Astrocyte (in vitro differentiated cells and primary cell): ENCODE data around the gene SHC1. TPM values are rescaled to one million over a fixed set of nuclear protein-coding genes. Genes with fewer than 3 reads are reported as not detected.

Source experiments
- DNase-seq: peaks from one replicate; pipeline ENCODE4 v3.0.0-alpha.2; 2010; ENCODE audit warnings: low read depth
- FAIRE-seq: peaks from 2 replicates; lab custom pipeline; 2011; peaks lifted over from hg19 to GRCh38; lab: Jason Lieb, UNC
- H2AFZ ChIP-seq: 2 replicates; pipeline ENCODE4 v1.6.0; 2012; ENCODE audit warnings: low read depth, low read length, inconsistent platforms
- H3K27ac ChIP-seq: 2 replicates; pipeline ENCODE4 v1.5.1; 2011; ENCODE audit warnings: low read depth, low read length, inconsistent platforms
- H3K27me3 ChIP-seq: 2 replicates; pipeline ENCODE4 v1.6.0; 2011; ENCODE audit warnings: low read length, inconsistent platforms; ENCODE audit not compliant: insufficient read depth
- H3K36me3 ChIP-seq: 2 replicates; pipeline ENCODE4 v1.5.1; 2011; ENCODE audit warnings: low read length, inconsistent platforms; ENCODE audit not compliant: insufficient read depth
- H3K4me1 ChIP-seq: 2 replicates; pipeline ENCODE4 v1.5.1; 2011; ENCODE audit warnings: low read length, inconsistent platforms; ENCODE audit not compliant: insufficient read depth
- H3K4me2 ChIP-seq: 2 replicates; pipeline ENCODE4 v1.6.0; 2012; ENCODE audit warnings: low read length, inconsistent platforms
- H3K4me3 ChIP-seq: 2 replicates; pipeline ENCODE4 v1.5.1; 2011; ENCODE audit warnings: low read depth, mild to moderate bottlenecking, low read length, inconsistent platforms; ENCODE audit not compliant: insufficient read depth
- H3K79me2 ChIP-seq: 2 replicates; pipeline ENCODE4 v1.6.0; 2012; ENCODE audit warnings: mild to moderate bottlenecking, low read length, inconsistent platforms; ENCODE audit not compliant: insufficient read depth
- H3K9ac ChIP-seq: 2 replicates; pipeline ENCODE4 v1.6.0; 2012; ENCODE audit warnings: mild to moderate bottlenecking, low read length, inconsistent platforms
- H3K9me3 ChIP-seq: 2 replicates; pipeline ENCODE4 v1.5.1; 2012; ENCODE audit warnings: low read depth, mild to moderate bottlenecking, low read length, inconsistent platforms; ENCODE audit not compliant: insufficient read depth
- H4K20me1 ChIP-seq: 2 replicates; pipeline ENCODE4 v1.6.0; 2012; ENCODE audit warnings: low read length, inconsistent platforms; ENCODE audit not compliant: insufficient read depth
- H3K27ac Mint-ChIP-seq: one replicate; pipeline ENCODE4 v1.8.0; 2021; ENCODE audit warnings: mild to moderate bottlenecking, mixed read lengths; ENCODE audit not compliant: unreplicated experiment
- H3K27me3 Mint-ChIP-seq: one replicate; pipeline ENCODE4 v1.8.0; 2021; ENCODE audit warnings: low read depth, mixed read lengths; ENCODE audit not compliant: unreplicated experiment
- H3K36me3 Mint-ChIP-seq: one replicate; pipeline ENCODE4 v1.8.0; 2021; ENCODE audit warnings: low read depth, mixed read lengths; ENCODE audit not compliant: unreplicated experiment
- H3K4me1 Mint-ChIP-seq: one replicate; pipeline ENCODE4 v1.8.0; 2021; ENCODE audit warnings: low read depth, mixed read lengths; ENCODE audit not compliant: unreplicated experiment
- H3K4me3 Mint-ChIP-seq: one replicate; pipeline ENCODE4 v1.8.0; 2021; ENCODE audit warnings: mild to moderate bottlenecking, moderate library complexity, mixed read lengths; ENCODE audit not compliant: unreplicated experiment
- H3K9me3 Mint-ChIP-seq: one replicate; pipeline ENCODE4 v1.8.0; 2021; ENCODE audit warnings: mild to moderate bottlenecking, mixed read lengths; ENCODE audit not compliant: unreplicated experiment
- EZH2 ChIP-seq: IDR thresholded peaks from 2 replicates; pipeline ENCODE4 v1.6.1; 2012; ENCODE audit warnings: mild to moderate bottlenecking, low read length, inconsistent platforms; ENCODE audit not compliant: insufficient read depth
- total RNA-seq: library from RNA; stranded (reverse); gene quantifications from 2 replicates; pipeline ENCODE4 v1.2.1, GENCODE V29; 2021
- TF ChIP-seq, protein P1 (sequence below): IDR thresholded peaks from 2 replicates; pipeline ENCODE4 v1.5.1; 2011; ENCODE audit warnings: low read depth, mild to moderate bottlenecking, inconsistent platforms, low read length, moderate library complexity; ENCODE audit not compliant: insufficient read depth

Gene SHC1
- total RNA-seq, 1 donor from 2014 or later, result 397 TPM

DNA sequence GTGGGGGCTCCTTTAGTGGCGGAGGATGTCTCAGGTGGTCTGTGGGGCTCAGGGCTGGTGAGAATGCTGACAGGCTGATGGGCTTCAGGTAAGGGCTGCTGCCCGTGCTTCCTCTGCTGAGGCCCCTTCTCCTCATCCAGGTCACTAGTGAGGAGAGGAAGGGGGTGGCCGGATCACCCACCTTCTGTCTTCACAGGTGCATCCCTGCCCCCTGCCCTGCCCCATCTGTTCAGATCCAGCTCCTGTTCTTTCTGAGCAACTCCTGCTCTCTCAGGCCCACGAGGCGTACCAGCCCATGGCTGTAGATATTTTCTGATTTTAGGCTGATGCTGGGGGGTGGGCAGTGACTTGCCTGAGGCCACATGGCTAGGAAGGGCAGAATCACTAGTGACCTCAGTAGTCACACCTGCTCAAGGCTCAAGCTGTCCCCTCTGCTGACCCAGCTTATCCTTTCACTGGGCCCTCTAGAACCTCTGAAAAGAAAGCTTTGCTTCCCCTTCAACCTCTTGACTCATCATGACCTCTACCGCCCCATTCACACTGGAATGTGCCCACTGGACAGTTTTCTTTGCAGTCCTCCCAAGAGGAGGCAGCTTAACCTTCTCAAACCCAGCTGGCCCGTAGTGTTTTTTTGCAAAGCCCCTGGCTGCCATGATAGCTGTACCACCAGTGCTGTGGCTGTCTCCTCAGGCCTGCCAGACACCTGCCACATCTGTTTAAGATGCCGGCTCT, 48.2 kb upstream of the SHC1 start:
- DNase-seq (no peak), FAIRE-seq (no peak)
- no peak overlapping the region for H3K27ac ChIP-seq
- H4K20me1 ChIP-seq, result peaks cover 19% of the 10 kb centered on the region
- H3K79me2 ChIP-seq, result no peaks in the 10 kb centered on the region
- TF ChIP-seq, protein P1, sequence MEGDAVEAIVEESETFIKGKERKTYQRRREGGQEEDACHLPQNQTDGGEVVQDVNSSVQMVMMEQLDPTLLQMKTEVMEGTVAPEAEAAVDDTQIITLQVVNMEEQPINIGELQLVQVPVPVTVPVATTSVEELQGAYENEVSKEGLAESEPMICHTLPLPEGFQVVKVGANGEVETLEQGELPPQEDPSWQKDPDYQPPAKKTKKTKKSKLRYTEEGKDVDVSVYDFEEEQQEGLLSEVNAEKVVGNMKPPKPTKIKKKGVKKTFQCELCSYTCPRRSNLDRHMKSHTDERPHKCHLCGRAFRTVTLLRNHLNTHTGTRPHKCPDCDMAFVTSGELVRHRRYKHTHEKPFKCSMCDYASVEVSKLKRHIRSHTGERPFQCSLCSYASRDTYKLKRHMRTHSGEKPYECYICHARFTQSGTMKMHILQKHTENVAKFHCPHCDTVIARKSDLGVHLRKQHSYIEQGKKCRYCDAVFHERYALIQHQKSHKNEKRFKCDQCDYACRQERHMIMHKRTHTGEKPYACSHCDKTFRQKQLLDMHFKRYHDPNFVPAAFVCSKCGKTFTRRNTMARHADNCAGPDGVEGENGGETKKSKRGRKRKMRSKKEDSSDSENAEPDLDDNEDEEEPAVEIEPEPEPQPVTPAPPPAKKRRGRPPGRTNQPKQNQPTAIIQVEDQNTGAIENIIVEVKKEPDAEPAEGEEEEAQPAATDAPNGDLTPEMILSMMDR, result no peak
- H3K4me1 ChIP-seq, result peaks cover 9% of the 10 kb centered on the region
- peaks cover 29% of the 10 kb centered on the region for H3K4me1 Mint-ChIP-seq
- H3K27me3 Mint-ChIP-seq, result no peaks in the 10 kb centered on the region
- H3K9ac ChIP-seq, result no peak overlapping the region
- no peaks in the 10 kb centered on the region for H3K9me3 Mint-ChIP-seq
- no peaks in the 10 kb centered on the region for H3K36me3 Mint-ChIP-seq
- no peak overlapping the region for H3K4me3 ChIP-seq
- H3K9me3 ChIP-seq, result no peaks in the 10 kb centered on the region
- H3K4me3 Mint-ChIP-seq, result no peak overlapping the region
- peak overlapping the region; percentile 10 for H3K27ac Mint-ChIP-seq
- H3K36me3 ChIP-seq, result no peaks in the 10 kb centered on the region
- H2AFZ ChIP-seq, result no peak overlapping the region
- no peak overlapping the region for H3K4me2 ChIP-seq
- no peaks in the 10 kb centered on the region for H3K27me3 ChIP-seq

- H3K9ac ChIP-seq, result peak overlapping the region; percentile 46
- H3K36me3 ChIP-seq, result no peaks in the 10 kb centered on the region
- FAIRE-seq (no peak), DNase-seq (no peak)
- peaks cover 31% of the 10 kb centered on the region for H3K4me1 Mint-ChIP-seq
- H3K27me3 Mint-ChIP-seq, result no peaks in the 10 kb centered on the region
- no peaks in the 10 kb centered on the region for H3K79me2 ChIP-seq
- H3K4me3 ChIP-seq, result no peak overlapping the region
- H3K27me3 ChIP-seq, result no peaks in the 10 kb centered on the region
- H3K4me2 ChIP-seq, result peak overlapping the region; percentile 78
- peaks cover 25% of the 10 kb centered on the region for H4K20me1 ChIP-seq
- no peak overlapping the region for H3K27ac ChIP-seq
- no peak overlapping the region for H2AFZ ChIP-seq
- peak overlapping the region; percentile 34 for H3K27ac Mint-ChIP-seq
- no peaks in the 10 kb centered on the region for H3K9me3 ChIP-seq
- H3K4me3 Mint-ChIP-seq, result peak overlapping the region; percentile 45
- peaks cover 3% of the 10 kb centered on the region for H3K36me3 Mint-ChIP-seq
- TF ChIP-seq EZH2, result no peak
- TF ChIP-seq, protein P1, result no peak
- no peaks in the 10 kb centered on the region for H3K9me3 Mint-ChIP-seq
- peaks cover 9% of the 10 kb centered on the region for H3K4me1 ChIP-seq
These were observed 47.4 kb upstream of the SHC1 start for GRCh38 chr1:155017946-155018316.
